Rectal smooth muscle tissue (tissue), 1 donor: Measurements from ENCODE around the gene SCN3A.

Source experiments
- H3K27ac ChIP-seq: one replicate; pipeline ENCODE4 v1.7.0; 2013; ENCODE audit warnings: low read depth, low read length, inconsistent platforms
- H3K27me3 ChIP-seq: one replicate; pipeline ENCODE4 v1.7.0; 2013; ENCODE audit warnings: low read length; ENCODE audit not compliant: control insufficient read depth, insufficient read depth
- H3K36me3 ChIP-seq: one replicate; pipeline ENCODE4 v1.7.0; 2013; ENCODE audit warnings: low read length; ENCODE audit not compliant: control insufficient read depth, insufficient read depth
- H3K4me1 ChIP-seq: one replicate; pipeline ENCODE4 v1.7.0; 2013; ENCODE audit warnings: low read length; ENCODE audit not compliant: control insufficient read depth, insufficient read depth
- H3K4me3 ChIP-seq: one replicate; pipeline ENCODE4 v1.7.0; 2013; ENCODE audit warnings: low read length
- H3K9ac ChIP-seq: one replicate; pipeline ENCODE4 v1.7.0; 2013; ENCODE audit warnings: low read length

SCN3A gene

GRCh38 chr2:165219481-165219880 is 15.6 kb upstream of the SCN3A start:
- no peaks in the 10 kb centered on the region for H3K27me3 ChIP-seq
- no peak overlapping the region for H3K27ac ChIP-seq
- H3K4me1 ChIP-seq = no peaks in the 10 kb centered on the region
- H3K4me3 ChIP-seq = no peak overlapping the region
- no peak overlapping the region for H3K9ac ChIP-seq
- H3K36me3 ChIP-seq = no peaks in the 10 kb centered on the region

- H3K9ac ChIP-seq = no peak overlapping the region
- no peak overlapping the region for H3K27ac ChIP-seq
- no peaks in the 10 kb centered on the region for H3K36me3 ChIP-seq
- no peak overlapping the region for H3K4me3 ChIP-seq
- H3K4me1 ChIP-seq = no peaks in the 10 kb centered on the region
- H3K27me3 ChIP-seq = no peaks in the 10 kb centered on the region
Observed at GRCh38 chr2:165214093-165214492, 10.2 kb upstream of the SCN3A start.

GRCh38 chr2:165208094-165208493 is 4.2 kb upstream of the SCN3A start:
- Histone ChIP-seq H3K4me3 (no peak overlapping the region), H3K36me3 (no peaks in the 10 kb centered on the region), H3K9ac (no peak overlapping the region), H3K27ac (no peak overlapping the region), H3K4me1 (no peaks in the 10 kb centered on the region), H3K27me3 (no peaks in the 10 kb centered on the region)

GRCh38 chr2:165205865-165206264 is 2.0 kb upstream of the SCN3A start:
- H3K27ac ChIP-seq = no peak overlapping the region
- no peaks in the 10 kb centered on the region for H3K4me1 ChIP-seq
- H3K4me3 ChIP-seq = no peak overlapping the region
- H3K9ac ChIP-seq = no peak overlapping the region
- no peaks in the 10 kb centered on the region for H3K36me3 ChIP-seq
- H3K27me3 ChIP-seq = no peaks in the 10 kb centered on the region

GRCh38 chr2:165202239-165202638 is 1.6 kb downstream of the SCN3A start:
- Histone ChIP-seq H3K4me1 (no peaks in the 10 kb centered on the region), H3K36me3 (no peaks in the 10 kb centered on the region), H3K4me3 (no peak overlapping the region), H3K9ac (no peak overlapping the region), H3K27me3 (no peaks in the 10 kb centered on the region), H3K27ac (no peak overlapping the region)

GRCh38 chr2:165198181-165198580 is 5.7 kb downstream of the SCN3A start:
- Histone ChIP-seq H3K9ac (no peak overlapping the region), H3K4me3 (no peak overlapping the region), H3K4me1 (no peaks in the 10 kb centered on the region), H3K27ac (no peak overlapping the region), H3K27me3 (no peaks in the 10 kb centered on the region), H3K36me3 (no peaks in the 10 kb centered on the region)

GRCh38 chr2:165197346-165197745 is 6.5 kb downstream of the SCN3A start:
- Histone ChIP-seq H3K9ac (no peak overlapping the region), H3K4me3 (no peak overlapping the region), H3K4me1 (no peaks in the 10 kb centered on the region), H3K27ac (no peak overlapping the region), H3K27me3 (no peaks in the 10 kb centered on the region), H3K36me3 (no peaks in the 10 kb centered on the region)

GRCh38 chr2:165196411-165196810 is 7.4 kb downstream of the SCN3A start:
- Histone ChIP-seq H3K27me3 (no peaks in the 10 kb centered on the region), H3K4me3 (no peak overlapping the region), H3K27ac (no peak overlapping the region), H3K36me3 (no peaks in the 10 kb centered on the region), H3K4me1 (no peaks in the 10 kb centered on the region), H3K9ac (no peak overlapping the region)

- Histone ChIP-seq H3K27me3 (no peaks in the 10 kb centered on the region), H3K4me3 (no peak overlapping the region), H3K9ac (no peak overlapping the region), H3K36me3 (no peaks in the 10 kb centered on the region), H3K4me1 (no peaks in the 10 kb centered on the region), H3K27ac (no peak overlapping the region)
Observed at GRCh38 chr2:165193178-165193777, 10.6 kb downstream of the SCN3A start.

GRCh38 chr2:165192729-165193128 is 11.1 kb downstream of the SCN3A start:
- Histone ChIP-seq H3K36me3 (no peaks in the 10 kb centered on the region), H3K27ac (no peak overlapping the region), H3K9ac (no peak overlapping the region)

GRCh38 chr2:165191096-165191728 is 12.6 kb downstream of the SCN3A start:
- H3K36me3 ChIP-seq = no peaks in the 10 kb centered on the region
- H3K4me3 ChIP-seq = no peak overlapping the region
- H3K4me1 ChIP-seq = no peaks in the 10 kb centered on the region
- H3K27me3 ChIP-seq = no peaks in the 10 kb centered on the region
- H3K9ac ChIP-seq = no peak overlapping the region
- H3K27ac ChIP-seq = no peak overlapping the region

More at GRCh38 chr2:165192729-165193128, 11.1 kb downstream of the SCN3A start:
- H3K27me3 ChIP-seq = no peaks in the 10 kb centered on the region
- H3K4me3 ChIP-seq = no peak overlapping the region
- no peaks in the 10 kb centered on the region for H3K4me1 ChIP-seq

- Histone ChIP-seq H3K27me3 (no peaks in the 10 kb centered on the region), H3K36me3 (no peaks in the 10 kb centered on the region), H3K4me3 (no peak overlapping the region), H3K9ac (no peak overlapping the region), H3K27ac (no peak overlapping the region), H3K4me1 (no peaks in the 10 kb centered on the region)
Observed at GRCh38 chr2:165185633-165186032, 18.2 kb downstream of the SCN3A start.

- Histone ChIP-seq H3K27ac (no peak overlapping the region), H3K4me3 (no peak overlapping the region), H3K36me3 (no peaks in the 10 kb centered on the region), H3K9ac (no peak overlapping the region), H3K27me3 (no peaks in the 10 kb centered on the region), H3K4me1 (no peaks in the 10 kb centered on the region)
Observed at GRCh38 chr2:165182029-165182428, 21.8 kb downstream of the SCN3A start.
